K562 (cell line): Measurements from ENCODE around the gene SCYL2. TPM values are rescaled to one million over a fixed set of nuclear protein-coding genes. Genes with fewer than 3 reads are reported as not detected.

Experiments
- ATAC-seq: fragments of 200-7000 bp; cut with Tn5 transposase; 3 replicates; pipeline ENCODE4 v1.9.1; 2020; ENCODE audit warnings: moderate library complexity
- BruUV-seq: library from RNA; stranded (reverse); fragments of 400-500 nt; replicated peaks from 2 replicates; lab custom pipeline; 2021; lab: Mats Ljungman, UMichigan
- CTCF ChIA-PET: fragments of 300-600 bp; formaldehyde crosslinking; extraction: SDS; loops from one replicate; lab custom pipeline; 2021; ENCODE audit warnings: low intra/inter-chr PET ratio; lab: Yijun Ruan, JAX
- POLR2A ChIA-PET: fragments of 300-600, 350-650 bp; sonication (Branson Sonifier 250); formaldehyde crosslinking; extraction: SDS; loops from one replicate; lab custom pipeline; 2021; ENCODE audit warnings: antibody characterized with exemption, inconsistent platforms; lab: Yijun Ruan, JAX
- DNase-seq, 4 experiments: peaks; one replicate each; pipeline versions ENCODE4 v3.0.0 to v3.0.0-alpha.2; 2011 to 2018; ENCODE audit warnings: low spot score in 3 of 4, mixed read lengths in 3 of 4; ENCODE audit errors: extremely low read depth in 1 of 4
- FAIRE-seq: peaks from 2 replicates; lab custom pipeline; 2011; peaks lifted over from hg19 to GRCh38; lab: Jason Lieb, UNC
- H2AFZ ChIP-seq: 2 replicates; pipeline ENCODE4 v1.6.0; 2011; ENCODE audit warnings: low read depth, low read length, control low read depth, inconsistent platforms
- H3K27ac ChIP-seq: fragments of 200-600 bp; 3 replicates; pipeline ENCODE4 v1.8.0; 2011; ENCODE audit warnings: low read depth, mild to moderate bottlenecking, control low read depth, inconsistent platforms, low read length, moderate library complexity, mixed read lengths; ENCODE audit errors: extremely low read depth
- H3K27me3 ChIP-seq, 2 experiments: fragments of 300-600 bp in 1 of 2; 2 replicates in 1 of 2; 3 replicates in 1 of 2; pipeline versions ENCODE4 v1.6.0 to v1.8.0; 2011; ENCODE audit warnings: inconsistent platforms in 2 of 2, low read length in 2 of 2, mild to moderate bottlenecking in 1 of 2, mixed read lengths in 1 of 2, moderate library complexity in 1 of 2; ENCODE audit not compliant: control insufficient read depth in 2 of 2, insufficient read depth in 2 of 2
- H3K36me3 ChIP-seq: fragments of 300-600 bp; 3 replicates; pipeline ENCODE4 v1.8.0; 2011; ENCODE audit warnings: mild to moderate bottlenecking, low read length, inconsistent platforms; ENCODE audit not compliant: control insufficient read depth, insufficient read depth
- H3K4me1 ChIP-seq, 2 experiments: fragments of 200-600 bp in 1 of 2; replicated peaks in 1 of 2; 2 replicates in 1 of 2; 3 replicates in 1 of 2; pipeline versions ENCODE4 v1.5.1 to v1.8.0; 2011; ENCODE audit warnings: inconsistent platforms in 2 of 2, low read length in 2 of 2, mild to moderate bottlenecking in 1 of 2, mixed read lengths in 1 of 2, moderate library complexity in 1 of 2; ENCODE audit not compliant: control insufficient read depth in 2 of 2, insufficient read depth in 2 of 2
- H3K4me2 ChIP-seq: 2 replicates; pipeline ENCODE4 v1.6.1; 2011; ENCODE audit warnings: low read length, control low read depth, inconsistent platforms, mixed read lengths; ENCODE audit not compliant: insufficient read depth
- H3K4me3 ChIP-seq: fragments of 200-600 bp; sonication (generic), shearing (Covaris generic); 2 replicates; pipeline ENCODE4 v1.5.1; 2016; ENCODE audit warnings: control low read depth, inconsistent platforms
- H3K79me2 ChIP-seq: fragments of 200-600 bp; 3 replicates; pipeline ENCODE4 v1.8.0; 2011; ENCODE audit warnings: low read length, inconsistent platforms; ENCODE audit not compliant: control insufficient read depth, insufficient read depth
- H3K9ac ChIP-seq, 2 experiments: 2 replicates each; pipeline versions ENCODE4 v1.6.0 to v1.6.1; 2011; ENCODE audit warnings: low read depth in 2 of 2, low read length in 2 of 2, control low read depth in 1 of 2, inconsistent platforms in 1 of 2, mild to moderate bottlenecking in 1 of 2, mixed read lengths in 1 of 2; ENCODE audit not compliant: insufficient read depth in 1 of 2
- H3K9me1 ChIP-seq: one replicate; pipeline ENCODE4 v1.6.0; 2011; ENCODE audit warnings: inconsistent platforms, mild to moderate bottlenecking, low read length, moderate library complexity; ENCODE audit not compliant: control insufficient read depth, insufficient read depth
- H3K9me3 ChIP-seq: replicated peaks from 2 replicates; pipeline ENCODE4 v1.5.1; 2011; ENCODE audit warnings: low read depth, low read length, inconsistent platforms; ENCODE audit not compliant: control insufficient read depth, insufficient read depth
- H4K20me1 ChIP-seq: replicated peaks from 2 replicates; pipeline ENCODE4 v1.6.1; 2011; ENCODE audit warnings: low read length, inconsistent platforms, mixed read lengths; ENCODE audit not compliant: control insufficient read depth, insufficient read depth
- E2F8 ChIP-seq: fragments of 450-650 bp; IDR thresholded peaks from 2 replicates; pipeline ENCODE4 v1.7.1; 2018; ENCODE audit warnings: mild to moderate bottlenecking, low read depth; ENCODE audit not compliant: partially characterized antibody
- ESRRB ChIP-seq: fragments of 250-450 bp; sonication (Bioruptor Pico); IDR thresholded peaks from 2 replicates; pipeline ENCODE4 v1.5.0; 2020; ENCODE audit warnings: mild to moderate bottlenecking, moderate library complexity, borderline replicate concordance
- ETS2 ChIP-seq: IDR thresholded peaks from 2 replicates; pipeline ENCODE4 v1.6.1; 2016; ENCODE audit warnings: borderline replicate concordance, missing genetic modification characterization, mild to moderate bottlenecking, moderate library complexity, missing compliant biosample characterization; ENCODE audit not compliant: poor library complexity, severe bottlenecking
- FOS ChIP-seq: IDR thresholded peaks from 3 replicates; pipeline ENCODE4 v1.6.1; 2011; ENCODE audit not compliant: insufficient read length; ENCODE audit errors: extremely low read depth
- GABPB1 ChIP-seq: sonication (generic); formaldehyde crosslinking; IDR thresholded peaks from 2 replicates; pipeline ENCODE4 v1.8.0; 2022; ENCODE audit warnings: mild to moderate bottlenecking, missing genetic modification reagents
- REST ChIP-seq, 2 experiments: fragments of 450-650 bp; formaldehyde crosslinking in 1 of 2; IDR thresholded peaks; 2 replicates each; pipeline versions ENCODE4 v1.4.0 to v1.6.1; 2014 to 2020; ENCODE audit warnings: mild to moderate bottlenecking in 2 of 2, borderline replicate concordance in 1 of 2, low read depth in 1 of 2
- TAF1 ChIP-seq: IDR thresholded peaks from 2 replicates; pipeline ENCODE4 v1.6.1; 2011; ENCODE audit warnings: mild to moderate bottlenecking, low read length, moderate library complexity; ENCODE audit not compliant: insufficient read depth, control insufficient read depth, severe bottlenecking; ENCODE audit errors: extremely low read depth
- TAF7 ChIP-seq: fragments of 450-650 bp; IDR thresholded peaks from 2 replicates; pipeline ENCODE4 v1.6.1; 2016; ENCODE audit warnings: missing genetic modification characterization, missing compliant biosample characterization
- TFE3 ChIP-seq: fragments of 450-650 bp; formaldehyde crosslinking; IDR thresholded peaks from 2 replicates; pipeline ENCODE4 v1.4.0; 2020; ENCODE audit warnings: mild to moderate bottlenecking, mixed read lengths
- WGBS: fragments of 100-300 bp; shearing (Covaris generic); methylation state at CpG from one replicate; pipeline ENCODE4 v1.1.6; 2016; ENCODE audit warnings: low coverage, mixed read lengths; ENCODE audit not compliant: insufficient coverage; ENCODE audit errors: missing lambda C conversion rate; 5-methylcytosine and 5-hydroxymethylcytosine counted together
- in situ Hi-C: fragments of 300-500 bp; cut with MboI; formaldehyde crosslinking; loops from 4 replicates; pipeline ENCODE4 v1.15.0; 2018; ENCODE audit warnings: inconsistent platforms, mixed read lengths
- intact Hi-C: fragments of 100-400 bp; cut with micrococcal nuclease; formaldehyde crosslinking; loops from 2 replicates; pipeline ENCODE4 v1.14.2; 2022
- polyA plus RNA-seq, 8 experiments: library from polyadenylated mRNA; depleted of rRNA in 4 of 8; stranded (reverse) in 5 of 8; unstranded in 3 of 8; fragments of >200 nt; fragmentation: Nextera tagmentation in 2 of 8; fragmentation: Illumina TruSeq in 1 of 8; extraction: Ambion mirVana in 2 of 8; extraction: Trizol in 1 of 8; gene quantifications; 2 replicates each; pipeline versions ENCODE4 v1.2.1 to v1.2.3, GENCODE V29; 2011 to 2014; ENCODE audit warnings: inconsistent platforms in 1 of 8, missing spikeins in 1 of 8
- total RNA-seq, 7 experiments: library from RNA; depleted of rRNA in 6 of 7; stranded (reverse); fragments of >200 nt in 6 of 7; fragmentation: Illumina TruSeq in 2 of 7; extraction: Trizol in 2 of 7; gene quantifications; 2 replicates each; pipeline versions ENCODE4 v1.2.1 to v1.2.3, GENCODE V29; 2011 to 2021; ENCODE audit warnings: low replicate concordance in 1 of 7

SCYL2 gene
- total and polyA plus RNA-seq, 9 of the 15 experiments (the other 6 are each of a cell fraction or from before 2014, with no cell fraction given), result 9.9 to 49.0 (median 32.9) TPM

GRCh38 chr12:100311317-100311716 lies 44.3 kb downstream of the SCYL2 start:
- Histone ChIP-seq H3K4me3 (no peak overlapping the region), H3K79me2 (no peaks in the 10 kb centered on the region), H2AFZ (no peak overlapping the region), H3K9me3 (no peaks in the 10 kb centered on the region), H3K9me1 (no peaks in the 10 kb centered on the region), H3K36me3 (peaks cover 47% of the 10 kb centered on the region), H3K4me1 (no peaks in the 10 kb centered on the region), H3K27ac (no peak overlapping the region), H3K27me3 (no peaks in the 10 kb centered on the region), H3K4me2 (no peak overlapping the region), H3K9ac (no peak overlapping the region), H4K20me1 (no peaks in the 10 kb centered on the region)
- POLR2A ChIA-PET, result interaction anchor here (1.2 kb wide), 1 partner anchor 13 kb away, joined by 3 read pairs; no protein-coding TSS in a partner anchor
- in situ Hi-C loops, result no loop called here
- intact Hi-C loops, result no loop called here
- no TSS peak for BruUV-seq
- CTCF ChIA-PET, result no interaction called here
- no peak for ATAC-seq
- FAIRE-seq, result no peak
- no peak for DNase-seq
- WGBS, result 100% methylated on average over 1 of the region's 1 CpG
- TF ChIP-seq REST (IDR thresholded peaks at IDR 0.05; ENCODE audit: borderline replicate concordance) (no peak), REST (CRISPR knock-in tag; IDR thresholded peaks at IDR 0.05; ENCODE audit: low read depth) (no peak), TAF1 (no peak), TFE3 (CRISPR knock-in tag) (no peak), TAF7 (tag) (no peak), E2F8 (no peak), GABPB1 (CRISPR knock-in tag) (no peak), FOS (no peak), ETS2 (no peak), ESRRB (CRISPR knock-in tag) (no peak)
